Measurements from ENCODE around the gene RRAGC.

RRAGC gene

DNA sequence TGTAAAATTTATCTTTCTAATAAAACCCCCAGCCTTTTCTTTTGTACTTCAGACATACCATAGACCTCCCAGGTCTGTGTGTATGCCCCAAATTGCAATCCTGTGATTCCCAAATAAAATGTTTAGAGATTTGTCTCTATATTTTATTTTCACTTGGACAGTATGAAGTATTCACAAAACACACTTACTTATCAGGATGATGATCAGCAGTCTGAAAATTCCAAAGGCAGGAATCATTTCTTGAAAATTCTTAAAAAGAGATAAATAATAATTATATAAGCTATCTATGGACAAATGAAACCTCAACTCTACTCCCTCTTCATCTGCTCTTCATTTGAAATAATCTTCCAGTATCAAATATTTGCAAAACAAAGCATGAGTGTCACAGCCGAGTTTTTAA lies 33.4 kb upstream of the RRAGC start:
- no peak for DNase-seq (ENCODE audit: low spot score)
- TF ChIP-seq, protein P1, sequence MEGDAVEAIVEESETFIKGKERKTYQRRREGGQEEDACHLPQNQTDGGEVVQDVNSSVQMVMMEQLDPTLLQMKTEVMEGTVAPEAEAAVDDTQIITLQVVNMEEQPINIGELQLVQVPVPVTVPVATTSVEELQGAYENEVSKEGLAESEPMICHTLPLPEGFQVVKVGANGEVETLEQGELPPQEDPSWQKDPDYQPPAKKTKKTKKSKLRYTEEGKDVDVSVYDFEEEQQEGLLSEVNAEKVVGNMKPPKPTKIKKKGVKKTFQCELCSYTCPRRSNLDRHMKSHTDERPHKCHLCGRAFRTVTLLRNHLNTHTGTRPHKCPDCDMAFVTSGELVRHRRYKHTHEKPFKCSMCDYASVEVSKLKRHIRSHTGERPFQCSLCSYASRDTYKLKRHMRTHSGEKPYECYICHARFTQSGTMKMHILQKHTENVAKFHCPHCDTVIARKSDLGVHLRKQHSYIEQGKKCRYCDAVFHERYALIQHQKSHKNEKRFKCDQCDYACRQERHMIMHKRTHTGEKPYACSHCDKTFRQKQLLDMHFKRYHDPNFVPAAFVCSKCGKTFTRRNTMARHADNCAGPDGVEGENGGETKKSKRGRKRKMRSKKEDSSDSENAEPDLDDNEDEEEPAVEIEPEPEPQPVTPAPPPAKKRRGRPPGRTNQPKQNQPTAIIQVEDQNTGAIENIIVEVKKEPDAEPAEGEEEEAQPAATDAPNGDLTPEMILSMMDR (IDR thresholded peaks at IDR 0.05; ENCODE audit: borderline replicate concordance, control extremely low read depth, extremely low read depth, insufficient read depth, missing control alignments): no peak
- in situ Hi-C loops (cut with MboI; ENCODE audit: low sequenced_read_pairs, unreplicated experiment): no loop called here

DNA sequence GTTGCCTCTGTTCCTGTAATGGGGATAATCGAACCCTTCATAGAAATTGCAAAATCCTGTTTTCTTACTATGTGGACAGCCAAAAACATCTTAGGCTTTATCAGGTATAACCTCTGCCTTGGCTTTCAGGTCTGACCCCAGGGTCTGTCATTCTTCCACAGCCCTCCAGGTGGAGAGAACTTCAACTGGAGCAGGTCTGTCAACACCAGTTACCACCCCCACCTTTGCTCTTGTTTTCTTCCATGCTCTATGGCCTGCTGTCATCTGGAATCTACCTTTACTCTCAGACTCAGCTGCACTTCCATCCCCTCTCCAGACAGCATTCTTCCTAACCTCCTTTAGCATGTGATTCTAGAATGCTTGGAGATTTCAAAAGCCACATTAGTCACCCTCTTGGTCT lies 32.2 kb upstream of the RRAGC start:
- in situ Hi-C loops (cut with MboI; ENCODE audit: low sequenced_read_pairs, unreplicated experiment): no loop called here
- DNase-seq (ENCODE audit: low spot score): no peak
- TF ChIP-seq, protein P1 (IDR thresholded peaks at IDR 0.05; ENCODE audit: borderline replicate concordance, control extremely low read depth, extremely low read depth, insufficient read depth, missing control alignments): no peak

DNA sequence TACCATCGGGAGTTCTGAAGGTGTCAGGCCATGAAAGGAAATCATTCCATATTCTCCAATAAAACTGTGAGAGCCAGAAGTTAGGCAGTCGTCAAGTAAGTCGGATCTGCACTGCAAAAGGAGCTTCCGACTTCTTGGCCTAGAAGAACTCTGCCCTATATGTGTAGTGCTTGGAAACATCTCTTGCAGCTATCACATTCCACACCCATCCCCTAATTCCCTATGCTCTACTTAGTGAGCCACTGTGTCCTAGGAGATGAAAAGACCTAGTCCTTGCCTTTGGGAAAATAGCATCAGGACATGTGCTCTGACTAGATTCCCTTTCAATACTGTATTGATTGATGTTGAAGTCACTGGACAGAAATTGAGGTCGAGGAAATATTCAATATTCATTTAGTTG lies 30.0 kb upstream of the RRAGC start:
- TF ChIP-seq, protein P1 (IDR thresholded peaks at IDR 0.05; ENCODE audit: borderline replicate concordance, control extremely low read depth, extremely low read depth, insufficient read depth, missing control alignments): no peak
- no peak for DNase-seq (ENCODE audit: low spot score)
- in situ Hi-C loops (cut with MboI; ENCODE audit: low sequenced_read_pairs, unreplicated experiment): no loop called here

DNA sequence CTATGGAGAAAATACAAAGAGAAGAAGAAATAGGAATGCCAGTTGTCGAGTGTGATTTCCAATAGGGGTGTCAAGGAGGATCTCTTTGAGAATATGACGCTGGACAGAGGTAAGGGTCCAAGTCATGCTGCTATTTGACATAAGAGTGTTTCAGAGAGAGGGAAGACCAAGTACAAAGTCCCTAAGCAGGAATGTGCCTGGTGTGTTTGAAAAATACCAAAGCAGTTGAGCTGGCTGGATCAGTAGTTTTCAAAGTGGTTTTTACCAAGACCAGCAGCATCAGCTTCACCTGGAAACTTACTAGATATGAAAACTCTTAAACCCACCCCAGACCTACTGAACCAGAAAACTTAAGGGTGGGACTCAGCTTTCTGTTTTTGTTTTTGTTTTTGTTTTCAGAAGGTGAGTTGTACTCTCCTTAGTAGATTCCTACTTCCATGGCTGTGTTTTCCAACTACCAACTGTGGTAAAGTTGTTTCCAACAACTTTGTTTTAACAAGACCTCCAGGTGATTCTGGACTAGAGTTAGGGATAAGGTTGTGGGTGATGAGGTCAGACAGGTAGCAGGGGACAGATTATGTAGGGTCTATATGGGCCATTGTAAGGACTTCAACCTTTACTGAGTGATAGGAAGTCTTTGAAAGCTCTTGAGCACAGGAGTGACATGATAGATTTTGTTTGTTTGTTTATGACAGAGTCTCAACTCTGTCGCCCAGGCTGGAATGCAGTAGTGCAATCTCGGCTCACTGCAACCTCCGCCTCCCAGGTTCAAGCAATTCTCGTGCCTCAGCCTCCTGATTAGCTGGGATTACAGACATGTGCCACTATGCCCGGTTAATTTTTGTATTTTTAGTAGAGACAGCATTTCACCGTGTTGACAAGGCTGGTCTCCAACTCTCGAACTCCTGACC lies 29.1 kb upstream of the RRAGC start:
- no peak for DNase-seq (ENCODE audit: low spot score)
- in situ Hi-C loops (cut with MboI; ENCODE audit: low sequenced_read_pairs, unreplicated experiment): no loop called here
- TF ChIP-seq, protein P1 (IDR thresholded peaks at IDR 0.05; ENCODE audit: borderline replicate concordance, control extremely low read depth, extremely low read depth, insufficient read depth, missing control alignments): no peak

DNA sequence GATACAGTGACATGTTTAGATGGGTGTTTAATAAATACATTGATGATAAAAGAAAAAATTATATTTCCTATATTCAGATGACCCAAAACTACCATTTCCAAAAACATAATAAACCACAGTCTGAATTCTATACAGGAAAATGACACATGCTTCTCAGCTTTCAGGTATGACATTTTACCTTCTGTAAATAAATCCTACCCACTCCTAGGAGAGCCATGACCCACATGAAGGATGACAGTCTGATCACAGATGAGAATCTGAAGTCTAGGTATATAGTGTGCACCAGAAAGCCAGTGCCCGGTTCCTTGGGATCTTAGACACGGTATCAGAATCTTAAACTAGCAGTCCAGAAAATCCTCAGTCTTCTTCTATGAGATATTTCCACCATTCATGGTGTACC lies 25.5 kb upstream of the RRAGC start:
- no peak for DNase-seq (ENCODE audit: low spot score)
- TF ChIP-seq, protein P1 (IDR thresholded peaks at IDR 0.05; ENCODE audit: borderline replicate concordance, control extremely low read depth, extremely low read depth, insufficient read depth, missing control alignments): no peak
- in situ Hi-C loops (cut with MboI; ENCODE audit: low sequenced_read_pairs, unreplicated experiment): no loop called here

DNA sequence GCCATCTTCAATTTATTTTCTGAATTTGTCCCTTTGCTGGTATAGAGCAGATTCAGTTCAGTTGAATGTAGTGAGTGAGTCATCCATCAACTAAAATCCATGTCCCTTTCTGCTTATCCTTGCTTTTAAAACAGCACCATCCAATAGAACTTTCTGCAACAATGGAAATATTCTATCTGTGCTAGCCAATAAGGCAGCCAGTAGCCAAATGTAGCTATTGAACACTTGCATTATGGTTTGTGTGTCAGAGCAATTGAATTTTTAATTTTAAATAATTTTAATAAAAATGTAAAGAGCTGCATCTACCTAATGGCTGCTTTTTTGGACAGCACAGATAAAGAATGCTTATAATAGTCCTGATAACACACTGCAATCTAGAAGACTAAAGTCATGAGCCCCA lies 21.9 kb upstream of the RRAGC start, which contains the start of gene GJA9:
Gene GJA9, minus strand, starts transcription at position 101 of the 400 bp plus-strand sequence. CDS start 5,489 bp downstream, outside the sequence.
- TF ChIP-seq, protein P1 (IDR thresholded peaks at IDR 0.05; ENCODE audit: borderline replicate concordance, control extremely low read depth, extremely low read depth, insufficient read depth, missing control alignments): no peak
- in situ Hi-C loops (cut with MboI; ENCODE audit: low sequenced_read_pairs, unreplicated experiment): no loop called here
- no peak for DNase-seq (ENCODE audit: low spot score)
